HUES64 (cell line): ENCODE measurements around the gene FSTL4.
"Not testable (repeated sequence)": the region's sequence is repeated elsewhere in the genome, so short reads cannot be mapped to it uniquely, and the experiment has no call there.

Experiments
- H3K27ac ChIP-seq: 2 replicates; pipeline ENCODE4 v1.7.0; 2013; ENCODE audit warnings: low read depth, low read length, inconsistent platforms
- H3K27me3 ChIP-seq: 2 replicates; pipeline ENCODE4 v1.6.1; 2013; ENCODE audit warnings: mild to moderate bottlenecking, low read length; ENCODE audit not compliant: insufficient read depth
- H3K36me3 ChIP-seq: 2 replicates; pipeline ENCODE4 v1.6.1; 2013; ENCODE audit warnings: mild to moderate bottlenecking, low read length; ENCODE audit not compliant: insufficient read depth
- H3K4me1 ChIP-seq: 2 replicates; pipeline ENCODE4 v1.6.1; 2013; ENCODE audit warnings: mild to moderate bottlenecking, low read length, moderate library complexity; ENCODE audit not compliant: insufficient read depth
- H3K4me3 ChIP-seq: 2 replicates; pipeline ENCODE4 v1.5.1; 2013; ENCODE audit warnings: mild to moderate bottlenecking, low read length, moderate library complexity
- H3K9ac ChIP-seq: 2 replicates; pipeline ENCODE4 v1.6.1; 2013; ENCODE audit warnings: mild to moderate bottlenecking, low read depth, low read length
- H3K9me3 ChIP-seq: 2 replicates; pipeline ENCODE4 v1.6.1; 2013; ENCODE audit warnings: low read depth, low read length; ENCODE audit not compliant: insufficient read depth
- WGBS: fragments of 150-250, 120-280 bp; methylation state at CpG from one replicate; pipeline ENCODE4 v1.1.7; 2013; ENCODE audit warnings: missing lambda C conversion rate; 5-methylcytosine and 5-hydroxymethylcytosine counted together

The FSTL4 gene

GRCh38 chr5:133454442-133454841 lies 157.9 kb downstream of the FSTL4 start:
- no peak overlapping the region for H3K27ac ChIP-seq

DNA sequence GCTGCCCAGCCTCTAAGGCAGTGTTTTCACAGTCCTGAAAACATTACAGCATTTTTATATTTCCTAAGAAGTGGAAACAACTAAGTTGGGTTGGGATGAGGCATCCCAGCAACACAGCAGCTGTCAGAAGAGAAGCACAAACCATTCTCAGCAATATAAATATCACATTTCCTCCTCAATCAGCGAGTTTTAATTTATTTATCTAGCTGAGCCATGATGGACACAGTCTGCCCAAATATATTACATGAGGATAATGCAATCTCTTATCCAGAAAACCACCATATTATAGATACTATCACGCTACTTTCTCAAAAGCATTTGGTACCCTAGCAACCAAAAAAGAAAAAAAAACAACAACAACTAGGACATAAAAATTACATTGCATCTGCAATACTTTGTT lies 158.5 kb downstream of the FSTL4 start:
- Histone ChIP-seq H3K27me3 (peaks cover 2% of the 10 kb centered on the region; the same call in 1 of the 2 replicates), H3K36me3 (no peaks in the 10 kb centered on the region), H3K27ac (no peak overlapping the region), H3K4me3 (no peak overlapping the region), H3K9me3 (no peaks in the 10 kb centered on the region), H3K4me1 (no peaks in the 10 kb centered on the region), H3K9ac (no peak overlapping the region)
- 96% methylated on average over 2 of the region's 2 CpGs for WGBS

More at GRCh38 chr5:133454442-133454841, 157.9 kb downstream of the FSTL4 start:
- Histone ChIP-seq H3K27me3 (peaks cover 2% of the 10 kb centered on the region; the same call in 1 of the 2 replicates), H3K9ac (no peak overlapping the region), H3K4me1 (no peaks in the 10 kb centered on the region), H3K4me3 (no peak overlapping the region), H3K9me3 (no peaks in the 10 kb centered on the region), H3K36me3 (no peaks in the 10 kb centered on the region)
- WGBS = 94% methylated on average over 9 of the region's 9 CpGs

DNA sequence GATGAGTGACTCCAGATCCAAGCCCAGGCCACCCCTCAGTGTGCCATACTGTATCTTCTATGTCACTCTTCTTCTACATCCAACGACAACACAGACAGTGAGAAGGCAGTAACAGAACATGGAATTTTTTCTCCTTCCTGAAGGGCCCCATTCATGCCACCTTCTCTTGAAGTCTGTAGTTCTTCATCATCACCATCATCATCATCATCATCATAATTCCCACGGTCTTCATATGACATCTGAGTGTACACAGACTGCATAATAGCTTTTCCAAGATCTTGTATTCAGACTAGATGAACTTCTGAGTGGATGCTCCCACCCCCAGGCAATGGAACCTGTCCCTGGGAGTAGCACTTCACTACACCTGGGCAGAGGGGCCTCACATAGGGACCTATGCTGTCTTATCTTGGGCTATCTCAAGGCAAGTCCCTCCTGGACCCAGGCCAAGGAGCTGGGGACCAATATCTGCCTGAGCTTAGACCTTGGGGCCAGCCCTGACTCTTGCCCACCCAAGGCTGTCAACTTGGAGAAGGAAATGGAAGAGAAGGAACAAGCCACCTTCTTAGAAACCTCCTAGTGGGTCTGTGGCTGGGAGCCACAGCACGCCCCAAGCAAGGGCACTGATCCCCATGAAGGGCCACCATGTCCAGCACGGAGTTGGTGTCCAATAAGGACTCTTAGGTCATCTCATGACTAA lies 159.1 kb downstream of the FSTL4 start:
- Histone ChIP-seq H3K4me3 (no peak overlapping the region), H3K4me1 (no peaks in the 10 kb centered on the region), H3K9ac (no peak overlapping the region), H3K27ac (no peak overlapping the region), H3K36me3 (no peaks in the 10 kb centered on the region), H3K27me3 (peaks cover 2% of the 10 kb centered on the region; the same call in 1 of the 2 replicates), H3K9me3 (no peaks in the 10 kb centered on the region)
- WGBS = 93% methylated on average over 4 of the region's 4 CpGs

DNA sequence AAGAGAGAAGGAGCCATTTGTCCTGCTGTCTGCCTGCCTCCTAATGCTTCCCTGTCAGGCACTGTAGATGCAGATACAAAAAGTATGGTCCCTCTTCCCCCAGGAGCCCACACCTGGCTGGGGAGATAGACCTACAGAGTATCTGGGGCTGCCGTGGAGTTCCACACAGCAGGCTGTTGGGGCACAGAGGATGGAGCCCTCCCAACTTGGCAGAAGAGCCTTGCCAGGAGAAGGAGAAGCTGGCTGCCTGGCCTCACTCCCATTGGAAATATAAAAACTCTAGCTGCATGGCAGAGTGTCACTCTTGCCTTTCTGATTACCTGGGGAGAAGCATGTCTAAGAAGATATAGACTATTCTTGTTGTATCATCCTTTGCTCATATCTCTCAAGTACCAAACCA lies 160.4 kb downstream of the FSTL4 start:
- 95% methylated on average over 1 of the region's 1 CpG for WGBS

GRCh38 chr5:133450286-133450685 lies 162.1 kb downstream of the FSTL4 start:
- H3K4me1 ChIP-seq = no peaks in the 10 kb centered on the region
- no peak overlapping the region for H3K27ac ChIP-seq
- H3K4me3 ChIP-seq = no peak overlapping the region
- no peak overlapping the region for H3K9ac ChIP-seq
- no peaks in the 10 kb centered on the region for H3K9me3 ChIP-seq
- no peaks in the 10 kb centered on the region for H3K36me3 ChIP-seq
- peaks cover 2% of the 10 kb centered on the region; the same call in 1 of the 2 replicates for H3K27me3 ChIP-seq
- 92% methylated on average over 8 of the region's 8 CpGs for WGBS

More for the DNA sequence above, 160.4 kb downstream of the FSTL4 start:
- Histone ChIP-seq H3K27me3 (peaks cover 2% of the 10 kb centered on the region; the same call in 1 of the 2 replicates), H3K4me1 (no peaks in the 10 kb centered on the region), H3K27ac (no peak overlapping the region), H3K9me3 (no peaks in the 10 kb centered on the region), H3K36me3 (no peaks in the 10 kb centered on the region), H3K4me3 (no peak overlapping the region), H3K9ac (no peak overlapping the region)

DNA sequence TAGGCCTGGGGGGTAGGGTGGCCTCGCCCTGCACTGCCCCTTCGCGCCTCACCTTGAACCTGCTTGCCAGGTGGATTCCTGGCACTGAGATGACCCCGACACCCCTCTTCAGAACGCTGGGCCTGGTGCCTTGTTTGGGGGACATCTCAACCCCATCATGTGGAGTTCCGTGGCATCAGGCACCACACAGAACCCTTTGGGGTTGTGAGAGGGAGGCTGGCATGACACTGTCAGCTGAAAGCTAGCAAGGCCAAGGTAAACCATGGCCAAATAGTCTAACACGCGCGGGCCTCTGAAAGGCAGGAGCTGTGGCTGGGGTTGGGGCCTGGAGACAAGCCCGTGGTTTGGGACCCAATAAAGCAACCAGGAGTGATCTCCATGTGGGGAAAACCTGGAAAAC lies 163.2 kb downstream of the FSTL4 start:
- Histone ChIP-seq H3K4me3 (no peak overlapping the region), H3K36me3 (no peaks in the 10 kb centered on the region), H3K27me3 (peaks cover 2% of the 10 kb centered on the region; the same call in 1 of the 2 replicates), H3K9ac (no peak overlapping the region), H3K27ac (no peak overlapping the region), H3K4me1 (no peaks in the 10 kb centered on the region), H3K9me3 (no peaks in the 10 kb centered on the region)
- WGBS = 97% methylated on average over 10 of the region's 10 CpGs

- 82% methylated on average over 9 of the region's 9 CpGs for WGBS
- H3K9ac ChIP-seq = no peak overlapping the region
- no peaks in the 10 kb centered on the region for H3K9me3 ChIP-seq
- H3K4me1 ChIP-seq = no peaks in the 10 kb centered on the region
- no peaks in the 10 kb centered on the region for H3K36me3 ChIP-seq
- H3K4me3 ChIP-seq = no peak overlapping the region
- H3K27ac ChIP-seq = no peak overlapping the region
- no peaks in the 10 kb centered on the region for H3K27me3 ChIP-seq
Measured at GRCh38 chr5:133446440-133446839, 165.9 kb downstream of the FSTL4 start.

DNA sequence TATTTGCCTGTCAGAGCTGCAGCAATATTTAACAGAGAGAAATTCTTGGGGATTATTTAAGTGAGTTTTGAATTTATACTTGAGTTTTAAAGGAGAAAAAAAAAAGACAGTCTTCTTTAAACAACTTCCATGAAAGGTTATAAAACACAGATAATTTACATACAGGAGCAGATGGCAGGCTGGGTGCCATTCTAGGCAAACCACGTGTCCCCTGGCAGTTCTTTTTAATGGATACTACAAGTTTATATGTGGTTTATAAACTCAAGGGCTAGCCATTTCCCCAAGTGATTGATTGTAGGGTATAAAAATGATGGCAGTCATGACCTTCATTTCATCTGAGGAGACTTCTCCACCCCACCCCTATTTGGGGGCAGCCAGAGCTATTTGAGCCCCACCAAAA lies 166.6 kb downstream of the FSTL4 start:
- Histone ChIP-seq H3K4me1 (no peaks in the 10 kb centered on the region), H3K27me3 (no peaks in the 10 kb centered on the region), H3K9me3 (no peaks in the 10 kb centered on the region), H3K27ac (no peak overlapping the region), H3K4me3 (no peak overlapping the region), H3K36me3 (no peaks in the 10 kb centered on the region), H3K9ac (no peak overlapping the region)
- WGBS = 100% methylated on average over 1 of the region's 1 CpG

DNA sequence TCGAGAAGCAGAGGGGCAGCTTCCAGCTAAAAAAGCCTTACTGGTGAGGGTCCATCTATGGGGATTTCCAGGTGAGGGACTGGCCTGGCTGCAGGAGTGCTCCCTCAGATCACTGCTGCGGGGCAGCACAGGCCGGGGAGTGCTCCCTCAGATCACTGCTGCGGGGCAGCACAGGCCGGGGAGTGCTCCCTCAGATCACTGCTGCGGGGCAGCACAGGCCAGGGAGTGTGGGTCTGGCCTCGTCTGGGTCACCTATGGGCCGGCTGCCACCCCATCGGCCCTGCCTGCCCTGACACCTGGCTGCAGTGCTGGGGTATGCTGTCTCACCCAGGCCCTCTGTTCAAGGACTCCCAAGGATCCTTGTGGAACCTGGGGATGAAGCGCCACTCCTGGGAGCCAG lies 167.1 kb downstream of the FSTL4 start:
- WGBS = 92% methylated on average over 10 of the region's 10 CpGs
- not testable (repeated sequence) for H3K9ac ChIP-seq, H3K27ac ChIP-seq, H3K4me1 ChIP-seq, H3K4me3 ChIP-seq, H3K9me3 ChIP-seq, H3K36me3 ChIP-seq, H3K27me3 ChIP-seq

GRCh38 chr5:133444711-133445110 lies 167.6 kb downstream of the FSTL4 start:
- Histone ChIP-seq H3K27ac (no peak overlapping the region), H3K4me1 (no peaks in the 10 kb centered on the region), H3K4me3 (no peak overlapping the region), H3K9ac (no peak overlapping the region), H3K27me3 (no peaks in the 10 kb centered on the region), H3K36me3 (no peaks in the 10 kb centered on the region), H3K9me3 (no peaks in the 10 kb centered on the region)
- WGBS = 91% methylated on average over 5 of the region's 5 CpGs

GRCh38 chr5:133441166-133441815 lies 171.1 kb downstream of the FSTL4 start:
- Histone ChIP-seq H3K9ac (no peak overlapping the region), H3K27ac (no peak overlapping the region), H3K9me3 (no peaks in the 10 kb centered on the region), H3K4me1 (no peaks in the 10 kb centered on the region), H3K36me3 (no peaks in the 10 kb centered on the region), H3K27me3 (no peaks in the 10 kb centered on the region), H3K4me3 (no peak overlapping the region)
- 97% methylated on average over 7 of the region's 7 CpGs for WGBS
